Neural cell (in vitro differentiated cells): ENCODE measurements around the gene DPF3. TPM values are rescaled to one million over a fixed set of nuclear protein-coding genes. Genes with fewer than 3 reads are reported as not detected.

Source experiments
- H2AFZ ChIP-seq: fragments of 200-600, 300-800 bp; sonication (generic), shearing (Covaris generic); 2 replicates; pipeline ENCODE4 v1.6.0; 2014; ENCODE audit warnings: low read depth, mild to moderate bottlenecking, antibody characterized with exemption, low read length, moderate library complexity
- H3F3A ChIP-seq: fragments of 200-600 bp; shearing (Covaris generic); 2 replicates; pipeline ENCODE4 v1.6.1; 2016; ENCODE audit warnings: mild to moderate bottlenecking, moderate library complexity, mixed read lengths, antibody characterized with exemption, low read length; ENCODE audit not compliant: insufficient read depth, poor library complexity, severe bottlenecking
- H3K27ac ChIP-seq: fragments of 200-600, 300-800 bp; sonication (generic), shearing (Covaris generic); 2 replicates; pipeline ENCODE4 v1.5.1; 2014; ENCODE audit warnings: mild to moderate bottlenecking, low read length, moderate library complexity
- H3K27me3 ChIP-seq: fragments of 300-800, 200-600 bp; sonication (generic), shearing (Covaris generic); 2 replicates; pipeline ENCODE4 v1.6.0; 2014; ENCODE audit warnings: mild to moderate bottlenecking, low read depth, low read length, moderate library complexity; ENCODE audit not compliant: insufficient read depth
- H3K36me3 ChIP-seq: fragments of 300-800, 200-600 bp; sonication (generic), shearing (Covaris generic); 2 replicates; pipeline ENCODE4 v1.5.1; 2014; ENCODE audit warnings: mild to moderate bottlenecking, antibody characterized with exemption, low read length, moderate library complexity; ENCODE audit not compliant: insufficient read depth
- H3K4me2 ChIP-seq: fragments of 300-800, 200-600 bp; sonication (generic), shearing (Covaris generic); 2 replicates; pipeline ENCODE4 v1.6.0; 2014; ENCODE audit warnings: mild to moderate bottlenecking, low read length
- H3K4me3 ChIP-seq: fragments of 300-800, 200-600 bp; sonication (generic), shearing (Covaris generic); 2 replicates; pipeline ENCODE4 v1.5.1; 2014; ENCODE audit warnings: mild to moderate bottlenecking, low read length, moderate library complexity
- H3K79me2 ChIP-seq: fragments of 200-600 bp; shearing (Covaris generic); replicated peaks from 2 replicates; pipeline ENCODE4 v1.6.0; 2014; ENCODE audit warnings: mild to moderate bottlenecking, low read length, moderate library complexity; ENCODE audit not compliant: insufficient read depth
- H3K9ac ChIP-seq: fragments of 300-800, 200-600 bp; sonication (generic), shearing (Covaris generic); 2 replicates; pipeline ENCODE4 v1.6.1; 2016; ENCODE audit warnings: mild to moderate bottlenecking, low read length, mixed read lengths
- H3K9me2 ChIP-seq: fragments of 200-600 bp; shearing (Covaris generic); 2 replicates; pipeline ENCODE4 v1.6.1; 2016; ENCODE audit warnings: mild to moderate bottlenecking, low read length, mixed read lengths; ENCODE audit not compliant: insufficient read depth
- H3K9me3 ChIP-seq: fragments of 200-600, 300-800 bp; sonication (generic), shearing (Covaris generic); 2 replicates; pipeline ENCODE4 v1.6.1; 2016; ENCODE audit warnings: mild to moderate bottlenecking, mixed run types, low read length, moderate library complexity, mixed read lengths
- H4K20me1 ChIP-seq: fragments of 200-600 bp; shearing (Covaris generic); 2 replicates; pipeline ENCODE4 v1.6.1; 2016; ENCODE audit warnings: mild to moderate bottlenecking, mixed run types; ENCODE audit not compliant: insufficient read depth
- EP300 ChIP-seq: fragments of 450-650 bp; conservative IDR thresholded peaks from 2 replicates; pipeline ENCODE4 v1.6.1; 2014; ENCODE audit warnings: antibody characterized with exemption, mild to moderate bottlenecking, moderate library complexity; ENCODE audit not compliant: poor library complexity, severe bottlenecking
- EZH2 ChIP-seq: fragments of 200-600, 300-800 bp; shearing (Covaris generic), sonication (generic); IDR thresholded peaks from 2 replicates; pipeline ENCODE4 v1.6.1; 2014; ENCODE audit warnings: antibody characterized with exemption, low read length, borderline replicate concordance, mild to moderate bottlenecking; ENCODE audit not compliant: insufficient read depth, poor library complexity, severe bottlenecking
- MXI1 ChIP-seq: fragments of 450-650 bp; conservative IDR thresholded peaks from 2 replicates; pipeline ENCODE4 v1.6.1; 2014; ENCODE audit warnings: antibody characterized with exemption, mild to moderate bottlenecking; ENCODE audit not compliant: poor library complexity, severe bottlenecking
- POLR2AphosphoS5 ChIP-seq: IDR thresholded peaks from 2 replicates; pipeline ENCODE4 v1.6.1; 2012
- RAD21 ChIP-seq: fragments of 450-650 bp; conservative IDR thresholded peaks from 2 replicates; pipeline ENCODE4 v1.6.1; 2014; ENCODE audit warnings: antibody characterized with exemption, mild to moderate bottlenecking, moderate library complexity
- SMC3 ChIP-seq: fragments of 450-650 bp; conservative IDR thresholded peaks from 2 replicates; pipeline ENCODE4 v1.6.1; 2014; ENCODE audit warnings: antibody characterized with exemption, mild to moderate bottlenecking, moderate library complexity; ENCODE audit not compliant: poor library complexity
- TAF1 ChIP-seq: IDR thresholded peaks from 2 replicates; pipeline ENCODE4 v1.6.1; 2012; ENCODE audit warnings: low read depth
- polyA plus RNA-seq: library from polyadenylated mRNA; depleted of rRNA; stranded (reverse); fragments of >200 nt; gene quantifications from 2 replicates; pipeline ENCODE4 v1.2.3, GENCODE V29; 2014
- TF ChIP-seq, protein P1 (sequence below): fragments of 450-650 bp; IDR thresholded peaks from 2 replicates; pipeline ENCODE4 v1.5.1; 2014; ENCODE audit warnings: antibody characterized with exemption, mild to moderate bottlenecking, moderate library complexity; ENCODE audit not compliant: poor library complexity, severe bottlenecking
- TF ChIP-seq, protein P2 (sequence below): IDR thresholded peaks from 2 replicates; pipeline ENCODE4 v1.6.1; 2012; ENCODE audit warnings: borderline replicate concordance

DPF3 gene
- polyA plus RNA-seq, 1 donor from 2014 or later, result 2.9 TPM

DNA sequence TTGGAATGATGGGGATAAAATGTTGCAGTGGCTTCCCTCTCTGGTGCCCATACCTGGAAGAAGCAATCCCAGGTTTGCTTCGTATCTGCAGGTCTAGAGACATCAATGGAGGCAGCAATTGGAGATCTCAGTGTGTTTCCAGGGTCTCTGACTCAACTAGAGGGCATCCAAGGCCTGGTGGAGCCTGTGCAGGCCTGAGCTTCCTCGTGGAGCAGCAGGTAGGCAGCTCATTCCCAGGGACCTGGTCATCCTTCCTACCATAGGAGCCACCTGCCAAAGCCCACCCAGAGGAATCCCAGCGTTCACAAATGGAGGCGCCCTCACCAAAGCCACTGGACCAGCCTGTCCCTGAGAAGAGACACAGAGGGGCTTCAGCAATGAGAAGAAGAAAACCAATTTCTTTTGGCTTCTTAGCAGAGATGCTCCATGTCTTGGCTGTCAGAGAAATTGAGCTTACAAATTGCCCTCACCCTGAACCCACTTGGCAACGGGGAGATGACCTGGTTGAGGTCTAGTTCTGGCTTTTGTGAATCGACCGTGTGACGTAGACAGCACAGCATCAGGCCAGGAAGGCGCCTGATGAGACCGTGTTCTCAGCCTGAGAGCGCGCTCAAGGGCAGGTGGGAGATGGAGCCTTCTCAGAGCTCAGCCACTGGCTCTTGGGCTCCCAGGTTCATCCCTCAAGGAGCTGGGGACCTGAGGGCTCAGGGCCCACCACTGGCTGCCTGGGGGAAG lies 283.6 kb downstream of the DPF3 start:
- no peak overlapping the region for H3K4me2 ChIP-seq
- no peak overlapping the region for H2AFZ ChIP-seq
- H3K27me3 ChIP-seq, result no peaks in the 10 kb centered on the region
- H3K36me3 ChIP-seq, result no peaks in the 10 kb centered on the region
- no peaks in the 10 kb centered on the region for H4K20me1 ChIP-seq
- no peak for TF ChIP-seq TAF1
- TF ChIP-seq SMC3, result no peak
- TF ChIP-seq, protein P1, sequence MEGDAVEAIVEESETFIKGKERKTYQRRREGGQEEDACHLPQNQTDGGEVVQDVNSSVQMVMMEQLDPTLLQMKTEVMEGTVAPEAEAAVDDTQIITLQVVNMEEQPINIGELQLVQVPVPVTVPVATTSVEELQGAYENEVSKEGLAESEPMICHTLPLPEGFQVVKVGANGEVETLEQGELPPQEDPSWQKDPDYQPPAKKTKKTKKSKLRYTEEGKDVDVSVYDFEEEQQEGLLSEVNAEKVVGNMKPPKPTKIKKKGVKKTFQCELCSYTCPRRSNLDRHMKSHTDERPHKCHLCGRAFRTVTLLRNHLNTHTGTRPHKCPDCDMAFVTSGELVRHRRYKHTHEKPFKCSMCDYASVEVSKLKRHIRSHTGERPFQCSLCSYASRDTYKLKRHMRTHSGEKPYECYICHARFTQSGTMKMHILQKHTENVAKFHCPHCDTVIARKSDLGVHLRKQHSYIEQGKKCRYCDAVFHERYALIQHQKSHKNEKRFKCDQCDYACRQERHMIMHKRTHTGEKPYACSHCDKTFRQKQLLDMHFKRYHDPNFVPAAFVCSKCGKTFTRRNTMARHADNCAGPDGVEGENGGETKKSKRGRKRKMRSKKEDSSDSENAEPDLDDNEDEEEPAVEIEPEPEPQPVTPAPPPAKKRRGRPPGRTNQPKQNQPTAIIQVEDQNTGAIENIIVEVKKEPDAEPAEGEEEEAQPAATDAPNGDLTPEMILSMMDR, result no peak
- TF ChIP-seq EP300, result no peak
- TF ChIP-seq POLR2AphosphoS5, result no peak
- TF ChIP-seq RAD21, result no peak
- TF ChIP-seq MXI1, result no peak
- TF ChIP-seq, protein P2, sequence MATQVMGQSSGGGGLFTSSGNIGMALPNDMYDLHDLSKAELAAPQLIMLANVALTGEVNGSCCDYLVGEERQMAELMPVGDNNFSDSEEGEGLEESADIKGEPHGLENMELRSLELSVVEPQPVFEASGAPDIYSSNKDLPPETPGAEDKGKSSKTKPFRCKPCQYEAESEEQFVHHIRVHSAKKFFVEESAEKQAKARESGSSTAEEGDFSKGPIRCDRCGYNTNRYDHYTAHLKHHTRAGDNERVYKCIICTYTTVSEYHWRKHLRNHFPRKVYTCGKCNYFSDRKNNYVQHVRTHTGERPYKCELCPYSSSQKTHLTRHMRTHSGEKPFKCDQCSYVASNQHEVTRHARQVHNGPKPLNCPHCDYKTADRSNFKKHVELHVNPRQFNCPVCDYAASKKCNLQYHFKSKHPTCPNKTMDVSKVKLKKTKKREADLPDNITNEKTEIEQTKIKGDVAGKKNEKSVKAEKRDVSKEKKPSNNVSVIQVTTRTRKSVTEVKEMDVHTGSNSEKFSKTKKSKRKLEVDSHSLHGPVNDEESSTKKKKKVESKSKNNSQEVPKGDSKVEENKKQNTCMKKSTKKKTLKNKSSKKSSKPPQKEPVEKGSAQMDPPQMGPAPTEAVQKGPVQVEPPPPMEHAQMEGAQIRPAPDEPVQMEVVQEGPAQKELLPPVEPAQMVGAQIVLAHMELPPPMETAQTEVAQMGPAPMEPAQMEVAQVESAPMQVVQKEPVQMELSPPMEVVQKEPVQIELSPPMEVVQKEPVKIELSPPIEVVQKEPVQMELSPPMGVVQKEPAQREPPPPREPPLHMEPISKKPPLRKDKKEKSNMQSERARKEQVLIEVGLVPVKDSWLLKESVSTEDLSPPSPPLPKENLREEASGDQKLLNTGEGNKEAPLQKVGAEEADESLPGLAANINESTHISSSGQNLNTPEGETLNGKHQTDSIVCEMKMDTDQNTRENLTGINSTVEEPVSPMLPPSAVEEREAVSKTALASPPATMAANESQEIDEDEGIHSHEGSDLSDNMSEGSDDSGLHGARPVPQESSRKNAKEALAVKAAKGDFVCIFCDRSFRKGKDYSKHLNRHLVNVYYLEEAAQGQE, result no peak
- no peak for TF ChIP-seq EZH2
- no peak overlapping the region for H3K27ac ChIP-seq
- H3K9ac ChIP-seq, result no peak overlapping the region
- no peaks in the 10 kb centered on the region for H3K9me2 ChIP-seq
- H3K79me2 ChIP-seq, result no peaks in the 10 kb centered on the region
- H3F3A ChIP-seq, result no peaks in the 10 kb centered on the region
- H3K4me3 ChIP-seq, result no peak overlapping the region
- H3K9me3 ChIP-seq, result no peaks in the 10 kb centered on the region

DNA sequence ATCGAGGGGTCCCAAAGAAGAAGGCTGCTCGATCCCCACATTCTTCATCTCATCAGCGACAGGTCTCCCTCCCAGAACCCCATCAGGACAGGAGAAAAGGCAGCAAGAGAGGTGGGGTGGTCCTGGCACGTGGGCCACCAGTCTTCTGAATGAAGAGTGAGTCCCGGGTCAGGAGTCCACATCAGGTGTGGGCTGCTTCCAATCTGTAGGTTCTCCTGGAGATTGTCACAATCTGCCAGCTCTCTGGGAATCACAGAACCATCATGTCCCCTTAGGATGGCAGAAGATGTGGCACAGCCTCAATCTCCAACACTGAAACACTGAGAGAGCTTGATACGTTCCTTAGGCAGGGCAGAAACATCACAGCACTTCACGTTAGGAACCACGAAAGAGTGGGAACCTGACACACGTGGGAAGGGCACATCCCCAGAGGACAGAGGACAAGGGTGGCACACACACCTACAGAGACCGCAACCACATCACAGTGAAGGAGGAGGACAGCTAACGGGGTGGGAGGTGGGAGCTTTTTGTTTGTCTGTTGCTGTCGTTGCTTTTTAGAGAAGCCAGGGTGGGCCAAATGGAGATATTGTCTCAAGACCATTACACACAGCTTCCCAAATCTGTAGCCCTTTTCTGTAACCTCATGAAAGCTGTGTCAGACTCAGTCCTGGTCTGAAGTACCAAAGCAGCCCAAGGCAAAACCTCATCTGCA lies 284.5 kb downstream of the DPF3 start:
- Histone ChIP-seq H4K20me1 (no peaks in the 10 kb centered on the region), H3F3A (no peaks in the 10 kb centered on the region), H3K9ac (no peak overlapping the region), H3K4me2 (no peak overlapping the region), H3K79me2 (no peaks in the 10 kb centered on the region), H3K9me2 (no peaks in the 10 kb centered on the region), H3K9me3 (no peaks in the 10 kb centered on the region), H3K27me3 (no peaks in the 10 kb centered on the region), H3K27ac (no peak overlapping the region), H3K4me3 (no peak overlapping the region), H2AFZ (no peak overlapping the region), H3K36me3 (no peaks in the 10 kb centered on the region)
- TF ChIP-seq EP300 (no peak), EZH2 (no peak), POLR2AphosphoS5 (no peak), MXI1 (no peak), SMC3 (no peak), TAF1 (no peak), RAD21 (no peak)
- TF ChIP-seq, protein P1, result no peak
- TF ChIP-seq, protein P2, result no peak
